Heart right ventricle (tissue), 16 donors: ENCODE measurements around the gene ACTL7A. TPM values are rescaled to one million over a fixed set of nuclear protein-coding genes. Genes with fewer than 3 reads are reported as not detected.

Experiments used
- ATAC-seq, 8 donors: fragments of 200-7000 bp; cut with Tn5 transposase; one replicate each; pipeline ENCODE4 v1.9.1; 2020; ENCODE audit warnings: mild to moderate bottlenecking in 8 of 8, moderate library complexity in 8 of 8, moderate number of reproducible peaks in 1 of 8
- DNase-seq, 2 donors: peaks; one replicate each; pipeline ENCODE4 v3.0.0-alpha.2; 2020
- H3K27ac ChIP-seq, 10 donors: fragments of 200-600 bp; sonication (generic) in 2 of 10; one replicate each; pipeline versions ENCODE4 v1.5.0 to v1.8.0; 2020 to 2022; ENCODE audit warnings: mild to moderate bottlenecking in 3 of 10
- H3K27me3 ChIP-seq, 7 donors: fragments of 200-600 bp; one replicate each; pipeline ENCODE4 v1.8.0; 2021 to 2022; ENCODE audit warnings: mild to moderate bottlenecking in 2 of 7
- H3K36me3 ChIP-seq, 9 donors: fragments of 200-600 bp; sonication (generic) in 1 of 9; one replicate each; pipeline versions ENCODE4 v1.5.0 to v1.8.0; 2020 to 2022; ENCODE audit warnings: mild to moderate bottlenecking in 2 of 9
- H3K4me1 ChIP-seq, 9 donors: fragments of 200-600 bp; sonication (generic) in 1 of 9; one replicate each; pipeline versions ENCODE4 v1.5.0 to v1.8.0; 2020 to 2022; ENCODE audit warnings: mild to moderate bottlenecking in 4 of 9
- H3K4me3 ChIP-seq, 10 donors: fragments of 200-600 bp; sonication (generic) in 2 of 10; one replicate each; pipeline versions ENCODE4 v1.5.0 to v1.8.0; 2020 to 2022; ENCODE audit warnings: mild to moderate bottlenecking in 7 of 10, moderate library complexity in 2 of 10
- H3K9me3 ChIP-seq, 11 donors: fragments of 200-600 bp in 10 of 11; sonication (generic) in 2 of 11; one replicate each; pipeline versions ENCODE4 v1.5.0 to v1.8.0; 2013 to 2022; ENCODE audit warnings: mild to moderate bottlenecking in 2 of 11, control low read depth in 1 of 11, moderate library complexity in 1 of 11
- WGBS, 2 donors: extraction: QIAGEN DNeasy Blood & Tissue Kit; methylation state at CpG; one replicate each; pipeline ENCODE4 v1.1.7; 2013; ENCODE audit warnings: inconsistent platforms in 1 of 2; 5-methylcytosine and 5-hydroxymethylcytosine counted together
- intact Hi-C, 10 donors: fragments of 100-400 bp; cut with DNase I; formaldehyde crosslinking; loops; one replicate each; pipeline versions ENCODE4 v1.11.1 to v1.14.2; 2022
- polyA plus RNA-seq, 2 donors: library from polyadenylated mRNA; stranded (reverse); fragments of 200-250 nt; gene quantifications; one replicate each; pipeline ENCODE4 v1.2.3, GENCODE V29; 2013
- total RNA-seq, 10 donors: library from RNA; stranded (reverse); fragmentation: NEBNext Ultra II Directional in 3 of 10; extraction: Animal tissue kit (Norgen Biotek cat#: 25700) in 3 of 10; gene quantifications; one replicate each; pipeline versions ENCODE4 v1.2.1 to v1.2.4, GENCODE V29; 2021 to 2023
- TF ChIP-seq, protein P1 (sequence below), 9 donors: fragments of 200-600 bp; sonication (generic) in 2 of 9; IDR thresholded peaks; one replicate each; pipeline versions ENCODE4 v1.5.0 to v1.8.0; 2021 to 2022; ENCODE audit warnings: antibody characterized with exemption in 9 of 9, mild to moderate bottlenecking in 5 of 9, moderate library complexity in 1 of 9
- donor health status: Arrhythmogenic right ventricular cardiomyopathy.
- donor health status: ischemic (EF 13 %, LVEDD 7.1; RV severe dilation, severe dysfunction).
- donor health status: healthy with polysubstance abuse.
- donor health status: DM: no; HTN: yes; CAD: no.
- donor health status: DM: no; HTN: no; CAD: no.
- donor health status: ischemic (EF 25% LVEDD 6.9; RV normal size, moderate dysfunction).
- donor health status: ischemic (EF 25% LVEDD 5.7; RV mildly dilated, moderate dysfunction).
- donor health status: healthy.
- donor health status: DM: yes; HTN: yes; CAD: no.
- donor health status: Ischemic cardiomyopathy.
- donor health status: ischemic (EF 35%, LVEDD 5.7; RV mildly dilated, moderate dysfunction).
- donor health status: nonischemic (EF 11% LVEDD 7.7; RV severe dilation, severe dysfunction).
- donor health status: DM: yes; HTN: yes; CAD: no.
- donor health status: PGD.
- donor health status: ischemic (EF 29% LVEDD 5.4; RV normal size, mild dysfunction).
- donor health status: nonischemic (EF 23%, LVEDD 6.1; RV moderate dilation, normal function).

Gene ACTL7A
- total and polyA plus RNA-seq, 12 donors, result not detected

- 40% methylated on average over 10 of the region's 10 CpGs for WGBS, 2 donors
- H3K27me3 ChIP-seq, result no peaks in the 10 kb centered on the region
- no peak overlapping the region for H3K4me3 ChIP-seq
- peak in 1 of 2 donors; percentile 8 for DNase-seq
- TF ChIP-seq, protein P1, sequence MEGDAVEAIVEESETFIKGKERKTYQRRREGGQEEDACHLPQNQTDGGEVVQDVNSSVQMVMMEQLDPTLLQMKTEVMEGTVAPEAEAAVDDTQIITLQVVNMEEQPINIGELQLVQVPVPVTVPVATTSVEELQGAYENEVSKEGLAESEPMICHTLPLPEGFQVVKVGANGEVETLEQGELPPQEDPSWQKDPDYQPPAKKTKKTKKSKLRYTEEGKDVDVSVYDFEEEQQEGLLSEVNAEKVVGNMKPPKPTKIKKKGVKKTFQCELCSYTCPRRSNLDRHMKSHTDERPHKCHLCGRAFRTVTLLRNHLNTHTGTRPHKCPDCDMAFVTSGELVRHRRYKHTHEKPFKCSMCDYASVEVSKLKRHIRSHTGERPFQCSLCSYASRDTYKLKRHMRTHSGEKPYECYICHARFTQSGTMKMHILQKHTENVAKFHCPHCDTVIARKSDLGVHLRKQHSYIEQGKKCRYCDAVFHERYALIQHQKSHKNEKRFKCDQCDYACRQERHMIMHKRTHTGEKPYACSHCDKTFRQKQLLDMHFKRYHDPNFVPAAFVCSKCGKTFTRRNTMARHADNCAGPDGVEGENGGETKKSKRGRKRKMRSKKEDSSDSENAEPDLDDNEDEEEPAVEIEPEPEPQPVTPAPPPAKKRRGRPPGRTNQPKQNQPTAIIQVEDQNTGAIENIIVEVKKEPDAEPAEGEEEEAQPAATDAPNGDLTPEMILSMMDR (IDR thresholded peaks at IDR 0.05), result no peak
- H3K9me3 ChIP-seq, result no peaks in the 10 kb centered on the region
- peaks cover 0 to 22% (median 0%) of the 10 kb centered on the region in 9 donors for H3K4me1 ChIP-seq
- ATAC-seq, result peak in 2 of 8 donors; percentile 44 to 46
- H3K36me3 ChIP-seq, result no peaks in the 10 kb centered on the region
- intact Hi-C loops, result no loop called here
- H3K27ac ChIP-seq, result no peak overlapping the region
Measured at GRCh38 chr9:108816037-108816436, 46.0 kb upstream of the ACTL7A start.

DNA sequence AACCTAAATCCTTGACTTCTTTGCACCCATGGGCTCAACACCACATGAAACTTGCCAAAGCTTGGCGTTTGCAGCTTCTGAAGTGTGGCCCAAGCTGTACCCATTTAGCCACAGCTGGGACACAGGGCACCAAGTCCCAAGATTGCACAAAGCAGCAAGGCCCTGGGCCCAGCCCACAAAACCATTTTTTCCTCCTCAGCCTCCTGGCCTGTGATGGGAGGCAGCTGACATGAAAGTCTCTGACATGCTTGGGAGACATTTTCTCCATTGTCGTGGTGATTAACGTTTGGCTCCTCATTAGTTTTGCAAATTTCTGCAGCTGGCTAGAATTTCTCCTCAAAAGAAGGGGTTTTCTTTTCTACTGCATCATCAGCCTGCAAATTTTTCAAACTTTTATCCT, 38.2 kb upstream of the ACTL7A start:
- H3K4me3 ChIP-seq, result no peak overlapping the region
- no peak for ATAC-seq
- no peak for DNase-seq

GRCh38 chr9:108830272-108830671, 31.8 kb upstream of the ACTL7A start:
- no peak for ATAC-seq
- 57 to 72% methylated on average over 2 of the region's 2 CpGs for WGBS, 2 donors
- H3K27ac ChIP-seq, result no peak overlapping the region
- H3K27me3 ChIP-seq, result no peaks in the 10 kb centered on the region
- intact Hi-C loops, result no loop called here
- peaks cover 0 to 8% (median 3%) of the 10 kb centered on the region in 9 donors for H3K4me1 ChIP-seq
- H3K9me3 ChIP-seq, result no peaks in the 10 kb centered on the region
- no peaks in the 10 kb centered on the region for H3K36me3 ChIP-seq
- no peak for DNase-seq
- TF ChIP-seq, protein P1 (IDR thresholded peaks at IDR 0.05), result no peak
- H3K4me3 ChIP-seq, result no peak overlapping the region

More for the DNA sequence above, 38.2 kb upstream of the ACTL7A start:
- intact Hi-C loops, result no loop called here
- WGBS, 2 donors, result 92 to 95% methylated on average over 3 of the region's 3 CpGs
- TF ChIP-seq, protein P1 (IDR thresholded peaks at IDR 0.05), result no peak
- Histone ChIP-seq H3K9me3 (peaks cover 0 to 12% (median 0%) of the 10 kb centered on the region in 11 donors), H3K27ac (no peak overlapping the region), H3K36me3 (no peaks in the 10 kb centered on the region), H3K27me3 (no peaks in the 10 kb centered on the region), H3K4me1 (no peaks in the 10 kb centered on the region)

DNA sequence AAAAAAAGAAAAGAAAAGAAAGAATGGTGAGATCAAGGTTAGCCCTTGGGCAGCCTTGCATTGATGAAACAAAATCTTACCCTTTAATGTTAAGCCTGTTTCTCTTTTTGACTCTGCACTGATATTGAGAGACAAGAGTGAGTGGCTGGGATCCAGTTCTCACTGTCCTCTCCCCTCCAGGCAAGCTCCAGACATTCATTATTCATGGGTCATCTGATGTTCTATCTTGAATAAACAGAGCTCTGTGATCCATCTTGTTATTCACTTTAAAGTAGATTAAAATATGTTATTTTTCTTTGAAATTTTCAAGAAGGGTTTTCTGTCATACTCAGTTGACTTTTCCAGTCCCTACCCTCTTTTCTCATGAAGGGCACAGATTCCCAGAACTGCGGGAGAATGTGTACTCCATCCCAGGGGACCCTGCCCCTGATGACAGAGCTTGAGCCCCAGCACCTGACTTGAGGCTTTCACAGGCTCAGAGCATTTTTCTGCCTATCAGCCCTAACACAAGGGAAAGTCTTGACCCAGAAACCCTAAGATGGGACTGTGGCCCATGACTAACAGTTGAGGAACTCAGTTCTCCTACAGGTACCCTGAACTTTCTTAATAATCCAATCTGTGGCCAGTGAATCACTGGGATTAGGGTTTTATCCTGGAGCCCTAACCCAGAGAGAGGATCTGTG, 30.4 kb upstream of the ACTL7A start:
- ATAC-seq (no peak), DNase-seq (no peak)
- no peak overlapping the region for H3K4me3 ChIP-seq
- H3K9me3 ChIP-seq, result no peaks in the 10 kb centered on the region
- intact Hi-C loops, result no loop called here
- H3K36me3 ChIP-seq, result no peaks in the 10 kb centered on the region
- H3K27ac ChIP-seq, result no peak overlapping the region
- peaks cover 0 to 13% (median 3%) of the 10 kb centered on the region in 9 donors for H3K4me1 ChIP-seq
- no peaks in the 10 kb centered on the region for H3K27me3 ChIP-seq
- TF ChIP-seq, protein P1 (IDR thresholded peaks at IDR 0.05), result no peak
- 76 to 79% methylated on average over 1 of the region's 1 CpG for WGBS, 2 donors
